HFF-Myc (cell line): ENCODE measurements around the gene SYT7.
A peak's percentile ranks its signal among the peaks of the same experiment; 100 is the strongest.

Source experiments
- DNase-seq: peaks from one replicate; pipeline ENCODE4 v3.0.0-alpha.2; 2011; ENCODE audit warnings: low read depth; ENCODE audit errors: extremely low read depth
- H3K4me3 ChIP-seq: replicated peaks from 2 replicates; pipeline ENCODE4 v1.5.1; 2011; ENCODE audit warnings: low read depth, mild to moderate bottlenecking, control low read depth, low read length
- TF ChIP-seq, protein P1 (sequence below): IDR thresholded peaks from 2 replicates; pipeline ENCODE4 v1.5.1; 2012; ENCODE audit warnings: mild to moderate bottlenecking, low read depth, low read length, control low read depth; ENCODE audit errors: missing control alignments

Gene SYT7

DNA sequence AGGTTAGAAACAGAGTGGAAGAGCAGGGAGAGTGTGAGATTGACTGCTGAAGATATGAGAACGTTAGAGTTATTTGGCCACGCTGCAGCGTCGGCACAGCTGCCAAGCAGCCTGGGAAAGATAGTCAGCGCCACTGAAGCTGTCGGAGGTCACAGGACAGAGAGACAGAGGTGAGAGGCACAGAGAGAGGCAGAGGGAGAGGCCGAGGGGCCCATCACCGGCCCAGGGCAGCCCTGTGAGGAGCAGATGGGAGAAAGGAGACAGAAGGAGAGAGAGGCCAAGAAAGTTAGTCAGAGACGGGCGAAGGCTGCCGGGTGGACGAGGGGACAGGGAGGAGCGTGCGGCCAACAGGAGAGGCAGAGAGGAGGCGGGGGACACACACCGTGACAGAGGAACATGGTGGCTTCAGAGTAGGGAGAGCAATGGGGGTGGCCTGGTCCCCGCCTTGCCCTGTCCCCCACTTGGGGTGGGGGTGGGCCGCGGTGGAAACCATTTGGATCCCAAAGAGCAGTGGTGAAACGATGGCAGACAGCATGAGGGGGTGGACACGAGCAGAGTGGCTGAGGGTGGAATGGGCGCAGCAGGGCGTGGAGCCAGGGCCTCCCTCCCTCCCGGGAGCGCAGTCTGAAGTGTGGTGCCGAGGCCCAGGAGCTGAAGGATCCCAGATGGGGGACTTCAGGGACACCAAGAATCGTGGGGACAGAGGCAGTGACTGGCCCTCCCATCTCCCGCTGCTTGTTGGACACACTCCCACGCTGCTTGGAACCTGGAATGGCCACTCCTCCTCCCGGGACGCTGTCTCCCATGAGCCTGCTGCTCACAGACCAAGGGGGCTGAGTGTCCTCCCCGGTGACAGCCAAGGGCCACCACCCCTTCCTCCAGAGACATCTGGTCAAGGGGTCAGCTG is 45.7 kb downstream of the SYT7 start:
- no peak for DNase-seq
- no peak overlapping the region for H3K4me3 ChIP-seq
- TF ChIP-seq, protein P1, sequence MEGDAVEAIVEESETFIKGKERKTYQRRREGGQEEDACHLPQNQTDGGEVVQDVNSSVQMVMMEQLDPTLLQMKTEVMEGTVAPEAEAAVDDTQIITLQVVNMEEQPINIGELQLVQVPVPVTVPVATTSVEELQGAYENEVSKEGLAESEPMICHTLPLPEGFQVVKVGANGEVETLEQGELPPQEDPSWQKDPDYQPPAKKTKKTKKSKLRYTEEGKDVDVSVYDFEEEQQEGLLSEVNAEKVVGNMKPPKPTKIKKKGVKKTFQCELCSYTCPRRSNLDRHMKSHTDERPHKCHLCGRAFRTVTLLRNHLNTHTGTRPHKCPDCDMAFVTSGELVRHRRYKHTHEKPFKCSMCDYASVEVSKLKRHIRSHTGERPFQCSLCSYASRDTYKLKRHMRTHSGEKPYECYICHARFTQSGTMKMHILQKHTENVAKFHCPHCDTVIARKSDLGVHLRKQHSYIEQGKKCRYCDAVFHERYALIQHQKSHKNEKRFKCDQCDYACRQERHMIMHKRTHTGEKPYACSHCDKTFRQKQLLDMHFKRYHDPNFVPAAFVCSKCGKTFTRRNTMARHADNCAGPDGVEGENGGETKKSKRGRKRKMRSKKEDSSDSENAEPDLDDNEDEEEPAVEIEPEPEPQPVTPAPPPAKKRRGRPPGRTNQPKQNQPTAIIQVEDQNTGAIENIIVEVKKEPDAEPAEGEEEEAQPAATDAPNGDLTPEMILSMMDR: no peak

DNA sequence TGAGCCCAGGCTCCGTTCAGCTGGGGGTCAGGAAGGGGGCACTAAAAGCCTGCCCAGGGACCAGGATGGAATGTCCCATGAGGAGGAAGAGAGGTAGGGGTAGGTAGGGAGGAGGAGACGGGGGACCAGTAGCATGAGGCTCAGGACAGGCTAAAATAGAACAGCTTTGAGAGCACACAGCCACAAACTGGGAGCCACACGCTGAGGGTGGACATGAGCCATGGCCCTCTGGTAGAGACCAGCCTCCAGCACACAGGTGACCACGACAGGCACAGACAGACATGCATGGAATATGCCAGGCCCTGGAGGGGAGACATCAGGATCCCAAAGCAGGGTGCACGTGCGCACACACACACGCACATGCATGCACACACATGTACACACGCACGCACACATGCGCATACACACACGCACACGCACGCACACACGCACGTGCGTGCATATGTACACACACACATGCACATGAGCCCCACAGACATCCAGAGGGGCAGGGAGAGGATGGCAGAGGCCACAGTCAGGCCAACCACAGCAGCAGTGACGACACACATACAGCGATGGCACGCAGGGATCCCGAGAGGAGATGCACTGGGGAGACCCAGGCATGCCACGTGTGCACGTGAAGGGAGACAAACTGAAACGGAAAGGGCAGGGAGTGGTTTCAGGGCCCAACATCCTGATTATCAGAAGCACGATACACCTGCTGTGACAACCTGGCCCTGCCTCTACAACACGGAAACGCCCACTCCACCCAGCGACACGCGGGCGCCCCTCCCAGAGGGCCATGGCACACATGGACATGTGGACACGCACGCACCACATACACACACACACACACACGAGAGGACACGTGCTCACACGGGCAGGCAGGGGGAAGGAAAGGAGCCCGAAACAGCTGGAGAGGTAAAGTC is 46.6 kb downstream of the SYT7 start:
- H3K4me3 ChIP-seq: no peak overlapping the region
- no peak for DNase-seq
- TF ChIP-seq, protein P1: no peak

DNA sequence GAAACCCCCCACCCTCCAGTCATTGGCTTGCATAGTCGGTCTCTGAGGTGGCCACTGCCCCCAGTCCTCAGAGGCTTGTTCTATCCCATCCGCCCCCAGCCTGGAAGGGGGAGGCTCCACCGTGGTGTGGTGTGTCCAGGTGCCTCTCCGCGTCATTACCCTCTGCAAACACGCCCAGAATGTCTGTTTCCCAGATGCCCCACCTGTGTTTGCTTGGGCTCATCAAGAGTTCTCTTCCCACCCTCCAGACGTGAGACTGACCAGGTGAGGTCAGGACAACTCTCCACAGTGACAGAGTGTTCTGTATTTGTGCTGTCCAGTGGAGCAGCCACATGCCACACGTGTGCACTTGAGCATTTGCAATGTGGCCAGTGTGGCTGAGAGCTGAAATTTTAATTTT is 47.5 kb downstream of the SYT7 start:
- no peak overlapping the region for H3K4me3 ChIP-seq
- TF ChIP-seq, protein P1: no peak
- no peak for DNase-seq

DNA sequence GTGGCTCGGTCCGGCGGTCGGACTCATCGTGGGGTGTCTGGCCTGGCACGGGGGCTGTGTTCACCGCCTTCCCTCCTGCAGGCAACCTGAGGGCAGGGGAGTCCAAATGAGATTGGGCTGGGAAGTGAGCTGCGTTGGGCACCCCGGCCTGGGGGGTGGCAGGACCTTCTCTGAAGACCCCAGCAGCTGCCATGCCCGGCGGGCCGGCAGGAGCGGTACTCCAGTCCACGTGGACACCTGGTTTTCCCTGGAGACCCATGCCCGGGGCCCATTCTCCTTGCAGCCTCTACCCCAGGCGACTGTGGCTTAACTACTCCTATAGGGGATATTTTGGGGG is 47.9 kb downstream of the SYT7 start:
- no peak overlapping the region for H3K4me3 ChIP-seq
- no peak for DNase-seq
- TF ChIP-seq, protein P1: no peak

DNA sequence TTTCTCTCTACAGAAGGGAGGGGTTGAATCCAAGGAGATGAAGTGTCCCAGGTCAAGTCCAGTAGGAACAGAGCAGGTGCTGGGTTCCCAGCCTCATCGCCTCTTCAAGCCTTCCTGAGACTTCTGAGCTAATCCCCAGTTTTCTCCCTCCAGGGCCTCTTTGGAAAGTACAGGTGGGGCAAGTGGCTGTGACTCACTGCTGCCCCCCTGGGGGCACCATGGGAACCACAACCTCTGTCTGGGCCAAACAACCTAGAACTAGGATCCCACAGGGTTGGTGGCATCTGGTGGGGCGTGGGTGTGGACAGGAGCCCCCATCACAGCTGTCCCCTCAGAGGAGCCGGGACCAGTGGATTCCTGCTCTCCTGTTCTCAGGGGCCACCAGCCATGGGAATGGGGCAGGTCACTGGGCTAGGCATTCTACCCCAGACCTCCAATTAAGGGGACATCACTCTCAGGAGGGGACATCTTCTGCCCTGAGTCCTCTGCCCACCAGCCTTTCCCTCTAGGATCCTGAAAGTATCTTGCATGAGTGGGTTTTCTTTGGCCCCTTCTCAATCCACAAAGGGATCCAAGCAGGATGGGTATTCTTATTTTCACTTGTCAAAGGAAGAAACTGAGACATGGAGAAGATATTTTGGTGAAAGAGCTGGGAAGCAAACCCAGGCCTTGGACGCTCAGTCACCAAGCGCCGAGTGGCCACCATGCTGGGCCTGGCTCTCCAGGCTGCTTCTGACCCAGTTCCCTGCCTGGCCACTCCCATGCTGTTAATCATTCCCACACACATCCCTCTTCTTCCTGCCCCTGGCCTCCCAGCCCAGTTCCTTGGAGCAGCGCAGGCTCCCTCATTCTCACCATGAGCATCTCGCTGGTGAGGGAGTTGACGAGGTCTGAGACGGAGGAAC is 48.5 kb downstream of the SYT7 start:
- no peak overlapping the region for H3K4me3 ChIP-seq
- DNase-seq: no peak
- TF ChIP-seq, protein P1: peak; percentile 84

DNA sequence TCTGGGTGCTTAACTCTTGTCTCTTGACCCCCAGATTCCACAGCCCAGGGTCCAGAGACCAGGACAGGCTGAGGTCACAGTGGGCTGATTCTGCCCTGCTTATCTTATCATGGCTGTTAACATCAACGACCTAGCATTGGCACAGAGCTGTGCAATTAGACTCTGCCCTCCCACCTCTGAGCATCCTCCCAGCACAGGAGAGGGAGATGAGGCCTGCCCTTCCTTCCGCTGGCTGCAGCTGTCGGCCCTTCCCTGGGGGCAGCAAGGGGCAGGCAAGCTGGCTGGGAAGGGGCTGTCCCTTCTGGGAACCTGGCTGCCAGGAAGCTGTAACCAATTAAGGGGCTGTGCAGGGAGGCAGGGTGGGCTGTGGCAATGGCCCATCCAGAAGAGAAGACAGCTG is 49.8 kb downstream of the SYT7 start:
- no peak for DNase-seq
- TF ChIP-seq, protein P1: no peak

More for the DNA sequence above, 49.8 kb downstream of the SYT7 start:
- no peak overlapping the region for H3K4me3 ChIP-seq
